Colonic mucosa (tissue), 4 donors: ENCODE measurements around the gene TSSK6. TPM values are rescaled to one million over a fixed set of nuclear protein-coding genes. Genes with fewer than 3 reads are reported as not detected.

Source experiments
- DNase-seq: peaks from one replicate; pipeline ENCODE4 v3.0.0-alpha.2; 2020
- H3K27ac ChIP-seq: fragments of 200-600 bp; one replicate; pipeline ENCODE4 v1.8.0; 2021
- H3K27me3 ChIP-seq: fragments of 200-600 bp; one replicate; pipeline ENCODE4 v1.8.0; 2021
- H3K36me3 ChIP-seq: fragments of 200-600 bp; one replicate; pipeline ENCODE4 v1.8.0; 2021
- H3K4me1 ChIP-seq: fragments of 200-600 bp; one replicate; pipeline ENCODE4 v1.8.0; 2021; ENCODE audit warnings: mild to moderate bottlenecking
- H3K4me3 ChIP-seq: fragments of 200-600 bp; one replicate; pipeline ENCODE4 v1.8.0; 2021
- H3K9ac ChIP-seq, 2 donors: one replicate each; pipeline ENCODE4 v1.7.0; 2013; ENCODE audit warnings: control low read depth in 2 of 2, low read depth in 2 of 2, low read length in 2 of 2
- H3K9me3 ChIP-seq: fragments of 200-600 bp; one replicate; pipeline ENCODE4 v1.8.0; 2021
- CTCF ChIP-seq: fragments of 200-600 bp; IDR thresholded peaks from one replicate; pipeline ENCODE4 v1.8.0; 2022; ENCODE audit warnings: antibody characterized with exemption, mild to moderate bottlenecking
- intact Hi-C: fragments of 100-400 bp; cut with DNase I; formaldehyde crosslinking; loops from one replicate; pipeline ENCODE4 v1.14.1; 2022
- total RNA-seq, 2 donors: library from RNA; stranded (reverse); fragmentation: NEBNext Ultra II Directional in 1 of 2; extraction: Animal tissue kit (Norgen Biotek cat#: 25700) in 1 of 2; gene quantifications; one replicate each; pipeline ENCODE4 v1.2.1, GENCODE V29; 2021
- donor health status: healthy.
- donor health status: DM: no; HTN: no; CAD: no.
- donor health status: DM: no; HTN: no; CAD: no.

The TSSK6 gene
- total RNA-seq, 2 donors from 2014 or later: 2.2 to 3.6 TPM

- H3K4me1 ChIP-seq: no peaks in the 10 kb centered on the region
- no peaks in the 10 kb centered on the region for H3K36me3 ChIP-seq
- no peak for TF ChIP-seq CTCF
- intact Hi-C loops: no loop called here
- H3K27ac ChIP-seq: no peak overlapping the region
- H3K9me3 ChIP-seq: no peaks in the 10 kb centered on the region
- H3K4me3 ChIP-seq: no peak overlapping the region
- DNase-seq: no peak
- no peaks in the 10 kb centered on the region for H3K27me3 ChIP-seq
- H3K9ac ChIP-seq: peak overlapping the region in 1 of 2 donors; percentile 2
Observed at GRCh38 chr19:19527674-19528625, 12.6 kb upstream of the TSSK6 start.

- Histone ChIP-seq H3K36me3 (no peaks in the 10 kb centered on the region), H3K27me3 (no peaks in the 10 kb centered on the region), H3K4me1 (no peaks in the 10 kb centered on the region), H3K9me3 (no peaks in the 10 kb centered on the region), H3K9ac (no peak overlapping the region), H3K27ac (no peak overlapping the region), H3K4me3 (no peak overlapping the region)
- intact Hi-C loops: no loop called here
- no peak for TF ChIP-seq CTCF
- no peak for DNase-seq
Observed at GRCh38 chr19:19527371-19527656, 12.0 kb upstream of the TSSK6 start.

GRCh38 chr19:19526581-19527370 is 11.4 kb upstream of the TSSK6 start:
- Histone ChIP-seq H3K27me3 (no peaks in the 10 kb centered on the region), H3K4me3 (no peak overlapping the region), H3K9me3 (no peaks in the 10 kb centered on the region), H3K27ac (no peak overlapping the region), H3K4me1 (no peaks in the 10 kb centered on the region), H3K9ac (no peak overlapping the region), H3K36me3 (no peaks in the 10 kb centered on the region)
- no peak for DNase-seq
- TF ChIP-seq CTCF: no peak
- intact Hi-C loops: no loop called here

GRCh38 chr19:19525611-19526380 is 10.4 kb upstream of the TSSK6 start:
- H3K27me3 ChIP-seq: no peaks in the 10 kb centered on the region
- no peak overlapping the region for H3K4me3 ChIP-seq
- no peak overlapping the region for H3K9ac ChIP-seq
- DNase-seq: no peak
- intact Hi-C loops: no loop called here
- no peak overlapping the region for H3K27ac ChIP-seq
- H3K4me1 ChIP-seq: no peaks in the 10 kb centered on the region
- no peaks in the 10 kb centered on the region for H3K36me3 ChIP-seq
- no peak for TF ChIP-seq CTCF
- H3K9me3 ChIP-seq: no peaks in the 10 kb centered on the region

GRCh38 chr19:19524053-19524452 is 8.7 kb upstream of the TSSK6 start:
- Histone ChIP-seq H3K4me3 (no peak overlapping the region), H3K9ac (no peak overlapping the region), H3K27me3 (no peaks in the 10 kb centered on the region), H3K36me3 (no peaks in the 10 kb centered on the region), H3K4me1 (no peaks in the 10 kb centered on the region), H3K27ac (no peak overlapping the region), H3K9me3 (no peaks in the 10 kb centered on the region)
- intact Hi-C loops: no loop called here
- no peak for TF ChIP-seq CTCF
- DNase-seq: no peak
